Right ventricle myocardium inferior (tissue), 1 donor: ENCODE results near the gene STARD13. TPM values are rescaled to one million over a fixed set of nuclear protein-coding genes. Genes with fewer than 3 reads are reported as not detected.
"Not testable (repeated sequence)": the region's sequence is repeated elsewhere in the genome, so short reads cannot be mapped to it uniquely, and the experiment has no call there.

Experiments used
- ATAC-seq: fragments of 200-7000 bp; cut with Tn5 transposase; one replicate; pipeline ENCODE4 v1.9.1; 2020; ENCODE audit warnings: mild to moderate bottlenecking, moderate library complexity
- DNase-seq: peaks from one replicate; pipeline ENCODE4 v3.0.0; 2021; ENCODE audit errors: missing footprints
- intact Hi-C: fragments of 100-400 bp; cut with DNase I; formaldehyde crosslinking; loops from one replicate; pipeline ENCODE4 v1.11.0; 2022
- total RNA-seq: library from RNA; stranded (reverse); fragmentation: NEBNext Ultra II Directional; extraction: Animal tissue kit (Norgen Biotek cat#: 25700); gene quantifications from one replicate; pipeline ENCODE4 v1.2.1, GENCODE V29; 2021
- donor health status: DM: no; HTN: yes; CAD: no; lungs with severe emphysema.

The STARD13 gene
- total RNA-seq, 1 donor from 2014 or later: 36.4 TPM

- ATAC-seq: peak; percentile 61
- intact Hi-C loops: loop anchor here (5.0 kb wide), 1 partner anchor 58 kb away; no protein-coding TSS in a partner anchor
- no peak for DNase-seq
Observed at GRCh38 chr13:33194820-33195692, 90.5 kb downstream of the STARD13 start.

- DNase-seq (no peak), ATAC-seq (no peak)
- intact Hi-C loops: no loop called here
Observed at GRCh38 chr13:33193428-33193974, 92.1 kb downstream of the STARD13 start.

- intact Hi-C loops: no loop called here
- ATAC-seq (no peak), DNase-seq (no peak)
Observed at GRCh38 chr13:33191425-33192210, 93.9 kb downstream of the STARD13 start.

- ATAC-seq (no peak), DNase-seq (no peak)
- intact Hi-C loops: no loop called here
Observed at GRCh38 chr13:33189470-33189869, 96.1 kb downstream of the STARD13 start.

- DNase-seq (no peak), ATAC-seq (no peak)
- intact Hi-C loops: no loop called here
Observed at GRCh38 chr13:33188093-33188882, 97.3 kb downstream of the STARD13 start.

- intact Hi-C loops: no loop called here
- DNase-seq: no peak
- ATAC-seq: peak; percentile 16
Observed at GRCh38 chr13:33186861-33187291, 98.7 kb downstream of the STARD13 start.

GRCh38 chr13:33185853-33186252 lies 99.7 kb downstream of the STARD13 start:
- no peak for ATAC-seq

GRCh38 chr13:33184530-33184929 lies 101.0 kb downstream of the STARD13 start:
- no peak for DNase-seq
- intact Hi-C loops: no loop called here
- ATAC-seq: no peak

More at GRCh38 chr13:33185853-33186252, 99.7 kb downstream of the STARD13 start:
- intact Hi-C loops: no loop called here
- no peak for DNase-seq

- no peak for ATAC-seq
- intact Hi-C loops: no loop called here
Observed at GRCh38 chr13:33184112-33184490, 101.5 kb downstream of the STARD13 start.

GRCh38 chr13:33183431-33184111 lies 102.0 kb downstream of the STARD13 start:
- intact Hi-C loops: no loop called here
- DNase-seq: no peak
- no peak for ATAC-seq

More at GRCh38 chr13:33184112-33184490, 101.5 kb downstream of the STARD13 start:
- DNase-seq: no peak

- DNase-seq (no peak), ATAC-seq (no peak)
Observed at GRCh38 chr13:33182729-33183128, 102.8 kb downstream of the STARD13 start.

GRCh38 chr13:33181264-33181663 lies 104.3 kb downstream of the STARD13 start:
- intact Hi-C loops: no loop called here
- no peak for DNase-seq
- no peak for ATAC-seq

More at GRCh38 chr13:33182729-33183128, 102.8 kb downstream of the STARD13 start:
- intact Hi-C loops: no loop called here

GRCh38 chr13:33180122-33180804 lies 105.3 kb downstream of the STARD13 start:
- ATAC-seq: no peak
- intact Hi-C loops: no loop called here
- DNase-seq: no peak

GRCh38 chr13:33179463-33179862 lies 106.1 kb downstream of the STARD13 start:
- ATAC-seq: no peak
- intact Hi-C loops: no loop called here
- DNase-seq: no peak

- intact Hi-C loops: no loop called here
- ATAC-seq: no peak
- DNase-seq: no peak
Observed at GRCh38 chr13:33178209-33178840, 107.2 kb downstream of the STARD13 start.

- intact Hi-C loops, DNase-seq, ATAC-seq: not testable (repeated sequence)
Observed at GRCh38 chr13:33177340-33178208, 108.0 kb downstream of the STARD13 start.
